ENCODE data around the gene GASK1B.

The GASK1B gene

DNA sequence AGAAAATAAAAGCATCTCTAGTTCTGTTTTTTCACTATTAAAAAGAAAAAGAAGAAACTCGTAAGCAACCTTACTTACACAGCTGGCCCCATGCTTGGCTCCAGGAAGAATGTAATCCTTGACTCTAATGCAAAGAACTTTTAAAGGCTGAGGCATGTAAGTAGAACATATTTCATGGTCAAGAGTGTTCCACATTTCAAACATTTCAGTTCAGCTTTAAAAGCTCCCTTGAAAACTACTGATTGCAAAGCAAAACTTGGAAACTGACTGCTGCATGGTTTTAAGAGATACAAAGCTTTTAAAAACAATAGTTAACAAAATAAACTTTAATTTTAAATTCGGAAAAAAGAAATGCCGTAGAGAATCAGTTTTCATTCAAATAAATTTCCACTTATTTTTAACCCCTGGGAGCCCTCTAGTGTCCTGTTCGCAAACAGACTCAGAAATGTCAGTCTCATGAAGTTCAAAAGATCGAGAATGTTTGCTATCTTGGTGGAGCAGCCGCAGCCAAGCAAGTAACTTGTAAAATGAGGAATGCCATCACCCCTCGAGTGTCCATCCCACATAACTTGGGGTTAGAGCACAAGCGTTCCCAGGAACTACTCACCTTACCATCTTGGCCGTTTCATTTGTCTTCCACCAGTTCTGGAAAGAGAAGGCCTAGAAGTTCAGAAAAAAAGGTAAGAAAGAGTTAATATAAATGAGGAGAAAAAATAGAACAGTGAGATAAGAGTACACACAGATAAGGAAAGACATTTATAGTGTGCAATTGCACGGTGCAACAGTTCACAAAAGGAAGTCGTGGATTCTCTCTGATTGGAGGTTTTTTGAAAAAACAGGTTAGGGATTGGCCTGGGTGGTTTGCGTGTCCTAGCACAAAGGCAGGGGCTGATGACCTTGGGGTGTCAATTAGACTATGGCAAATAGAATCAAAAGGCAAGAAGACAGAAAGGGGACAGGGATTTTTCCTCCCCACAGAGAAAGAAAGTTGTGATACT lies at the start of gene GASK1B:
TSS of gene GASK1B (minus strand) at position 765 of the 998 bp plus-strand sequence. CDS start 1,650 bp downstream, outside the sequence.
- no peak for DNase-seq

DNA sequence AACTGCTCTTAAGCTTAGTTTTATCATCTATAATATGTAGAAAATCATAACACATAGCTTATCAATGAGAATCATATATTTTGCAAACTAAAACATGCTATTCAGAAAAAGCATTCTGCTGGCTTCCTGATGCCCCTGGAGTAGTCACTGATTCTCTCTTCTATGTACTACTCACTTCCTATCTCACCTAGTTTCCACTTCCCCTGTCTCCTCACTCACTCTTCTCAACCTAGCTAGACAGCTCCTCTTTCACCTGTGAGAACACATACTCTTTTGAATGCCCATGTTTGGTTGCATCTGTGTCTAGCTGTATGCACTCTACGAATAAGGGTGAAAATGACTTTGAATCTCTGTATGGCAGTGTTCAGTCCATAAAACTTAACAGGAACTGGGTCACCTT lies 46.8 kb upstream of the GASK1B start:
- no peak for DNase-seq

DNA sequence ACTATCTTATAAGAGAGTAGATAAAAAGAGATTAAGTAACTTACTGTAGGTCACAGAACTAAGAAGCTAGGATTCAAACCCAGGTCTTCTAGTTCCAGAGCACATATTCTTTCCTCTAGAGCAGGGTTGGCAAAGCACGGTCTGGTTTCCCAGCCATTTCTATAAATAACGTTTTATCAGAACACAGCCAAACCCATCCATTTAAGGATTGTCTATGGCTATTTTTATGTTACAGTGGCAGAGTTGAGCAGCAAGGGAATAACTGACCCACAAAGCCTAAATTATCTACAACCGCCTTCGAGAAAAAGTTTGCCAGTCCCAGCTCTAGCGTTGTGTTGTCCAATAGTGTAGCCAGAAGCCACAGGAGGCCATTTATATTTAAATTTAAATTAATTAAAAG lies 44.9 kb upstream of the GASK1B start:
- DNase-seq = no peak

DNA sequence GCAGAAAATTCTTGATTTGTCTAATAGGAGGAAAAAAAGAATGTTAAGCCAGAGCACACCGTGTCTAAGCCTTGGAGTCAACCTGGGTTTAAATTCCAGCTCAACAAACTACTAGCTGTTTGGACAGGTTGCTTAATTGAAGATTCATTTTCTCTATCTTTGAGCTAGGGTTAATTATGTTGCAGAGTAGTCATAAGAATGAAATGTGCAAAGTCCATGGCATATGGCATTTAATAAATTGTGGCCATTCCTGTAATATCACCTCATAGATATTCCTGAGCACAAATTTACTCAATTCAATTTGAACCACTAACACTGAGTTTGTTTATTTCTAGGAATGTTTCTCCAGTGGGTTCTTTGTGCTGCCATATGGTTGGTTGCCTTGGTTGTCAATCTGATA lies 42.0 kb upstream of the GASK1B start:
- DNase-seq = no peak

DNA sequence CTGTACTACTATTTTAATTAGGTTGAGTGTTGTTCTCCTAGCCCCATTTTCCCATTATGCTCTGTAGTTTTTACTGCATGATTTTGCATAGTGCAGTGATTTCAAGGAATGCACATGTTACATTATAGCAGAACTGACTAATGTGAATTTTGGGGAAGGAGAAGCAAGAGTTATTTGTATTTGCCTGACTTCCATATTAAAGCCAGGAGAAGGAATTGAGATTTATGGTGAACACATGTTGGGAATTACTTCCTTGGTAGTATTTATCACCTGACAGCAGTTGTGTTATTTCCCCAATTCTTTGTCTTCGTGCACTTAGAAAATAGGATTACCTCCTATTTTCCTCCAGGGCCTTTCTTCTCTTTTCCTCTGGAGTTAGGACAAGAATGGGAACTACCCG lies 40.6 kb upstream of the GASK1B start:
- no peak for DNase-seq

DNA sequence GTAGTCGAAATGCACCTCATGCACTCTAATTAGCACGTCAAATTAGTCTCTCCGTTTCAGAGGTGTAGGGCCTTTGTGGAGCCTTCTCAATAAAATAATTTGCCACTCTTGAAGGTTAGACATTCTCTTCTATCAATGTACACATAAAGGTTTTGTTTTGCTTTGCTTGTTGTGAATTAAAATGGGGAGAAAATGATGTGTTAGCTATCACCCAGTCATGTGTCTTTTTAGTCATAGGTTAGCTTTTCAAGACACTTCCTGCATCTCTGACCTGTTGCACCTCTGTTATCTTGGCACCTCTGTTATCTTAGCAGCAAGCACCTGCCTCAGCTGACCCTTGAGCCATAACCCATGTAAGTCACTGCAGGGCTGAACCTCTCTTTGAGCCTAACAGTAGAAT lies 38.4 kb upstream of the GASK1B start:
- no peak for DNase-seq

DNA sequence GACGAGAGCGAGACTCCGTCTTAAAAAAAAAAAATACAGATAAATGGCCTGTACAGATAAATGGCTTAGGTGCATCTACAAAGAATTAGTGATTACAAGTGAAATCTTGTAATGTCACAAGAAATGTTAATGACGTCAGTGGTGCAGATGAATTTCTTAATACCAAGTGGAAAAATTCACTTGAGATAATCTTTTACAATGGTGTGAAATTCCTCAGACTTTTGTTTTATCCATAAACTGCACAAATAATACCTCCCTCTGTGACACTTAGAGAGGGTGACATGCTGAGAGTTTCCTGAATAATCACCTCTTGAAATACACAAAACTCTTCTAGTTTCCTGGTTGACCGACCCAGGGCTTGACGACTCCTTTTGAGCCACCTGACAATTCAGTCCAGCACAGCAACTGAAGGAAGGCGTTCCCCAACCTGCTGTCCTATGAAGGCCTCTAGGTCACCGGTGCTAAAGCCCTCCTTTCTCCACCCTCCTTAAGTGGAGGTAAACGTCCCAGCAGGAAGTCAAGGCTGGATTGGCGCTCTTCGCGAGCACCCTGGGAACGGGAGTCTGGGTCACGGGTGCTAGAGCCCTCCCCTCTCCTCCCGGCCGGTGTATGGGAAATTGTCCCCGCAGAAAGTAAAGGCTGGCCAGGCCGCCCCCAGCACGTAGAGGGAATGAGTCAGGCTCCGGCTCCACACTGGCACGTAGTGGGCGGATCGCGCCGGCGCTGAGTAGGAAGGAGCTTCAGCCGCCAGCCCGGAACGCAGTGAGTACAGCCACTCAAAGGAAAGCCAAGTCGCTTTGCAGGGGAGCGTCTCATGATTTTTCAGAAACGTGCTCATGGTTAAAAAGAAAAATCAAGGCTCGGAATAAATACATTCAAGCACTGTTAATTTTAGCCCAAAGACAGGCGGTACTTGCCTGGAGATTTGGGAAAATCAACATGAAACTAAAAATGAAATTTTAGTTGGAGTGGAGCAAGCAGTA lies 37.3 kb upstream of the GASK1B start, which contains the start of gene TMEM144:
TSS of gene TMEM144 (plus strand) at position 662 of the 983 bp plus-strand sequence. CDS start 2,182 bp downstream, outside the sequence.
- DNase-seq = peak; percentile 17

DNA sequence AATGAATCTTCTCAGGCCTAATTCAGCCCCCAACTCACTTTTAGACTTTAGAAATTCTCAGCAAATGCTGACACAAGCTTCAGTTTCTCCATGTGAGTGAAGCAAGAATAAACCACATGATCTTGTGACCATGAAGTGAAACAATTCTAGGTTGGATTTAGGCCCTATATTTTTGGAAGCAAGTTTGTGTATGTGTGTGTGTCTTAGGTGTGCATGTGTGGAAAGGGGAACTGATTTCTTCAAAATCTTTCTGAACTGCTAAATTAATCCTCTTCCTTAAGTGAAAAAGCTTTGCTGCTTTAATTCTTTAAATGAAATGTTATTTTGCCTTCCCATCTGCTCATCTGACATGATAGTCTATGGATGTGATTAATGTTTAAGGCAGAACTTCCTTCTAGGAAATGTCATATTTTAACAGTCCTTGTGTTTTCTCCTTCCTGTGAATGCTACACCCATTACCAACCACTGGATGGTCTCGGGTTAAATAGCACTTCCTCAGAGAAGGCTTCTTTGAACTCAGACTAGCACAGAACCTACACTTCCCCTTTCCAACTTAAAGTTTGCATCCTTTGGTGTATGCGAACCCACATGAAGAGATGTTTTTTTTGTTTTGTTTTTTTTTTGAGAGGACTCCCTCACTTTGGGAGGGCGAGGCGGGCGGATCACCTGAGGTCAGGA lies 36.3 kb upstream of the GASK1B start:
- no peak for DNase-seq

DNA sequence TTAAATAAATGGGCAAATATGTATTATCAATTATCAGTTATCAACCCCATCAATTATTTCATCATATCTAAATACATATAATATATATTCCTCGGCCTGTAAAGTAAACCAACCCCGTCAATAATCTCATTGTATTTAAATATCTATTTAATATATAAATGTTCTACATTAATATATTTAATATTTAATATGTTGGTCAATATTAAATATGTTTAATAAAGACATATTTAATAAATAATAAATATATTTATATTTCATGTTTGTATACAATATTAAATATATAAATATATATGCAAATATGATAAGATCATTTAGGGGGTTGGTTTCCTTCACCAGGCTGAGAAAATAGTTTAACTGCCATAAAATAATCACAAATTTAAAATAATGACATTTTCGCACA lies 31.1 kb upstream of the GASK1B start:
- DNase-seq = no peak

DNA sequence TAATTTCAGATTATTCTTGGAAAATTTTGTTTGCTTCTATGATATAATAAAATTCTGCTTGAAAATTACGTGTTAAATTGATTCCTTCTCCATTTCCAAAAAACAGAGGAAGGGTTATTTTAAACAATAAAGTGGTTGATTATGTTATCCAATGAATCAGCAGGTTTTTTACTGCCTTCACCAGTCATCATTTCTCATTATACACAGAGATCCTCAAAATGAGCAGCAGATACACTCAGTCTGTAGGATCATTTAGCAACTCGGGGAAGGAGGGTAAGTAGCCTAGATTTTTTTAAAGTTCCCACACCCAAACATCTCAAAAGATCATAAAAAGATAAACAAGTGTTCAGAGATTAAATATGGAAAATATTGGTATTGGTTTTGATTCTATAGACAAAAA lies 30.6 kb upstream of the GASK1B start:
- no peak for DNase-seq

DNA sequence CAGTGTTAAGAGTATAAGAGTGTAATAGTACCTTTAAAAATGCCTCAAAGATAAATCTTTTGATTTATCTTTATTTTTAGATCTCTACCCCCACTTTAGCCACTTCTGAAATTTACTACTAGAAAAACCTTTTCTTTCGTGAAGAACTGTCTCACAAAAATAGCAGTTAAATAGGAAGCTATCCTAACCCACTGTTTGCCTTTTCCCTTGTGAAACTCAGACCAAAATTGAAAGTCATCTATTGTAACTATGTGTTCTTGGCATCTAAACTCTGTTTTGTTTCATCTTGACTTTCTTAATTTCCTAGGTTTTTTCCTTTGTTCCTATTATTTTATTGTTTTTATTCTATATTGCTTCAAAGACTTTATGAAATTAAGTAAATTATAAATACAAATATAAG lies 29.7 kb upstream of the GASK1B start:
- DNase-seq = no peak

DNA sequence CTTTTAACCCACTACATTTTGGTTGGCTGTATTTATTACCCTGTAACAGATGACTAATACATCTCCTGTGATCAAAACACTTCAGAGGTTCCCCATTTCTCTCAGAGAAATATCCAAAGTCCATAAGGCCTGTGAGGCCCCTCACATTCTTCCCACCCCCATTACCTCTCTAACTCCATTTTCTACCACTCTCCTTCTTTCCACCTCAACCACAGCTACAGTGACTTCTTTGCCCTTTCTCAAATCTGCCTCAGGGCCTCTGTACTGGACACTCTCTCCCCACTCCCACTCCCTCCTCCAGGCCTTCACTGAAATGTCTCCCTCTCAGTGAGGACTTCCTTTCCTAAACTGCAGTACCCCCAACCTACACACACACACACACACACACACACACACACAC lies 29.1 kb upstream of the GASK1B start:
- DNase-seq = no peak

DNA sequence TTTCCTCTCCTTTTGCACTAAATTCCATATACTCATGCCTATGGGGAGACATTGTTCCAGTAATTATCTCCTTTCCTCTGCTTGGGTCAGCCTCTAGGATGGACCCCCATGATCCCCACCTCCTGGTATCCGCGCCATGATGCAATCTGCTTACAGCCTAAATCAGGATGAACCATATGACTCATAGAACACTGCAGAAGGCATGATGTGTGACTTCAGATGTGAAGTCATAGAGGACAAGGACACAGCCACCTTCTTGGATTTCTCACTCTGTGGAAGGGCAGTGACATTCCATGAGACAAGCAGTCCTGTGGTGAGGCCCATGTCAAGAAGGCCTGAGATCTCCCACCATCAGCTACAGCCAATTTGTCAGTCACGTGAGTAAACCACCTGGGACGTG lies 28.5 kb upstream of the GASK1B start:
- DNase-seq = no peak

DNA sequence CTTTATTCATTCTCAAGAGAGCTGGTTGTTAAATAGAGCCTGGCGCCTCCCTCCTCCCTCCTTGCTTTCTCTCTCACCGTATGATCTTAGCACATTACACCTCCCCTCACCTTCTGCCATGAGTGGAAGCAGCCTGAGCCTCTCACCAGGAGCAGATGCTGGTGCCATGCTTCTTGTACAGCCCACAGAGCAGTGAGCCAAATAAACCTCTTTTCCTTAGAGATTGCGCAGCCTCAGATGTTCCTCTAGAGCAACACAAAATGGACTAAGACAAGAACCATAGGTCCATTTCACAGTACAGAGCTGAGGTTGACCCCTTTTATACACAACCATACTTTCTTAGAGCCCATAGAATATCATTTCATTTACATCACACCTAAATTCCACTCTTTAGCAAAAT lies 27.4 kb upstream of the GASK1B start:
- DNase-seq = no peak

DNA sequence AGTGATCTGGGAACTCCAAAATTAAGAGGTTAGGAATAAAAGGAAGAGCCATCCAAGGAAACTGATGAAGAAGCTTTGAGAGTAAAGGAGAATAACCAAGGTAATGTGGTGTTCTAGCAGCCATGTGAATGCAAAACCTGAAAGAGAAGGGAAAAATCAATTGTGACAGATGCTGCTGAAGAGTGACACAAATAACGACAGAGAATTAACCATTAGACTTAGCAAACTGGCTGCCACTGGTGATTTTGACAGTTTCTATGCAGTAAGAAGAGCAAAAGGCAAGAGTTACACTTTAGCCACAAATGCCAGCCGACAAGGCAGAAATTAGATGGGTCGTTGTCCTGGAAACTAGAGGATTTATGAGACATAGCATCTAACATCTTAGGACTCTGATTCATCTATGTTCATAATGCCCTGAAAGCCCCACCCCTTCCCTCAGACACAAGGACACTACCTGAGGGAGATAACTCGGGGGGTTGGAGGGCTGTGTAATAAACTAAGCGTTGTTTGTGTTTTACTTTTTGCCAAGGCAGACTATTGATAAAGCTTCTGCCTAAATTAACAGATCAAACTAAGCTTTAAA lies 24.5 kb upstream of the GASK1B start:
- DNase-seq = no peak

DNA sequence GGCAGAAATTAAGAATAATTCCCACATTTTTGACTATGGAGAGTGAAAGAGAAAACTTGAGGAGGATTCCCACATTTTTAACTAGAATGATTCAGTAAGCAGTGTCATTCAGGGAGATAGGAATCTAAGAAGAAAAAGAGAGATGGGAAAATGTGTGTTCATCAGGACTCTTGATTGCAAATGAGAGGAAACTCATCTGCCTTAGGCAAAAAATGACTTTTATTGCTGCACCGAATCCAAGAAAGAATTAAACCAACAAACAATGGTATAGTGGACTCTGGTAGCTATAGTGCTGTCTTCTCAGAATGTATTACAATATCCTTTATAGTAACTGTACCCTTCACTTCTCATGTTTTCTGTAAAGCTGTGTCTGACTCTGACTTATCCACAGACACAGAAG lies 22.5 kb upstream of the GASK1B start:
- no peak for DNase-seq

DNA sequence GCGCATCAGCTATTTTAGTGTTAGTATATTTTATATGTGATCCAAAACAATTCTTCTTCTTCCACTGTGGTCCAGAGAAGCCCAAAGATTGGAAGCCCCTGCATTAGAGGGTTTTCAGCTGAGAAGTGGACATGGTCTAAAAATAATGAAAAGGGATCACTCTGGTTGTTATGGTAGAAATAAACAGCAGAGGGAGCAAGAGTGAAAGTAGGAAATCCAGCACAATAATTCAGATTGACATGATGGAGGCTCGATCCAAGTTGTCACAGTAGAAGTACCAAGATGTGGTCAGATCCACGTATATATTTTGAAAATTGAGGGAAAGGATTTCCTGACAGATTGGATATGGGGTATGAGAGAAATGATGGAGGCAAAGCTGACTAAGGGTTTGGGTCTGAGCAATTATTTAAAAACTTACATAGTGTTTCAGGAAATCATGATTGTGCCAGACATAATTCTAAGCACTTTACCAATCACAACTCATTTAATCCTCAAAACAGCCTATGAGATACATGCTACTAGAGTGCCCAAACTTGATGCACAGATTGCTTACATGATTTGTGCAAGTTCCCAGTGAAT lies 20.4 kb upstream of the GASK1B start:
- peak; percentile 37 for DNase-seq

DNA sequence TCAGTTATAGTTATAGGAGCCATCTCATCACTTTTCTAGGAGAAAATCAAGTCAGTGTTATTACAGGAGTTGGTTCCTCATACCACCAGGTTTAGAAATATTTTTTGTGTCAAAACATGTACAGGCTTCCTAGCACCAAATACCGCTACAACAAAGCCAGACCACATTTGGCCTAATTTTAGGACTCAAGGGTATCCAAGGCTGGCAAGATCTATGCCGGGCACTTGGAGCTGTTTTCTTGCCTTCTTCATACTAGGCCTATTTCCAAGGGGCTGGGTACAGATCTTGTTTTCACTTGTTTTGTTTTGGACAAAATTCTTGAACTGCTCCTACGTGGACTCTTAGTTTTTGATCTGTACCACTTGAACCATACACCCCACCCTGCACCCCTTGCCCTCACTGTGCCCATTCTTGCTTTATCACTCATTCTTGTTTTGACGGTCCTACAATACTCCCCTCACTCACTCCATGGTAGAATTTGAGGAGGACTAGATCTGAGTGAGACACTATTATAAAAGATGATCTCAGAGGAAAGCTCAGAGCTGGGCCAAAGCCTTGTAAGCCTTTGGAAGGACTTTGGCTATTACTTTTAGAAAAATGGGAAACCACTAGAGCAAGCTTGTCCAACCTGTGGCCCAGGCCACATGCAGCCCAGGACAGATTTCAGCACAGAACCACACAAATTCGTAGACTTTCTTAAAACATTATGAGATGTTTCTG lies 19.8 kb upstream of the GASK1B start:
- no peak for DNase-seq

DNA sequence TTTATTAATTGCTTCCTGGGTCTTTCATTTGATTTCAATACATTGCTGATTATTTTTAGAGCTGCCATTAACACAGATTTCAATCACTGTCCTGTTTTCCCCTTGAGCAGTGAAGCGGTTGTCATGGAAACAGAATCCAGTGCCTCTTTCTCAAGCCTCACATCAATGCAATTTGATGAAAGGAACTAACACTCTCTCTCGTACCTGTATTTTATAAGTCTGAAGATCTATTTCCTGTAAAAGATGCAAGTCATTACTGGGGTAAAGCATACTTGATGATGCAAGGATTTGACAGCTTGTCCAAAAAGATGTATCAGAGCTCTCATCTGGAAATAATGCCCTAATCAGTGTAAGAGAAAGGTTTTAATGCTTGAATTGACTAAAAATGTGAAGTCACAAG lies 17.9 kb upstream of the GASK1B start:
- no peak for DNase-seq

DNA sequence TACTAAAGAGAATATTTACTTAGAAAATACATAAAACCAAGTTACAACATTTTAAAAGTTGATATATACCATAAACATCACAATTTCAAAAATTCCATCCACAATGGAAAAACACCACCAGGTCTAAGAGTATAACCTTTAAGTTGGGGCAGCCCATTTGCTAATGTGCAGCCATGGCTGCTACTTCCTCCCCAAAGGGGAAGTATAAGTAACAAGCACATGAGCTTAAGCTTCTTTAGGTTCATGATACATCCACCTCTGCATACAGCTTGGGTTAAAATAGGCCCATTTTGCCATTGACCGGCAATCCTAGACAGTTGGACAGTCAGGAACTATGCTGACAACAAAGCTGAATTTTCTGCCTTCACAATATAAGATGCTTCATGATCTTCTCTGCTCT lies 16.6 kb upstream of the GASK1B start:
- DNase-seq = no peak

DNA sequence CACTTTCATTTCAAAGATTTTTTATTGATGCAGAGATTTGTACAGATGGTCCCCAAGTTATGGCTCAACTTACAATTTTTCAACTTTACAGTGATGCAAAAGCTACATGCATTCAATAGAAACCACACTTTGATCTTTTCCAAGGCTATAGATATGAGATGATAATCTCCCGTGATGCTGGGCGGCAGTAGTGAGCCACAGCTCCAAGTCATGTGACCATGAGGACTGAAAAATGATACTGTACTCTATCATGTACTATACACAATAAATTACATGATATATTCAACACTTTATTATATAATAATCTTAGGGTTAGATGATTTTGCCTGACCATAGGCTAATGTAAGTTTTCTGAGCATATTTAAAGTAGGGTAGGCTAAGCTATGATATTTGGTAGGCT lies 14.0 kb upstream of the GASK1B start:
- DNase-seq = no peak

Data from COR-L47 (cell line).